Medulla oblongata (tissue), 1 donor: ENCODE results near the gene ANKH.

Experiments
- DNase-seq: peaks from one replicate; pipeline ENCODE4 v3.0.0-alpha.2; 2015; ENCODE audit errors: extremely low spot score

ANKH gene

DNA sequence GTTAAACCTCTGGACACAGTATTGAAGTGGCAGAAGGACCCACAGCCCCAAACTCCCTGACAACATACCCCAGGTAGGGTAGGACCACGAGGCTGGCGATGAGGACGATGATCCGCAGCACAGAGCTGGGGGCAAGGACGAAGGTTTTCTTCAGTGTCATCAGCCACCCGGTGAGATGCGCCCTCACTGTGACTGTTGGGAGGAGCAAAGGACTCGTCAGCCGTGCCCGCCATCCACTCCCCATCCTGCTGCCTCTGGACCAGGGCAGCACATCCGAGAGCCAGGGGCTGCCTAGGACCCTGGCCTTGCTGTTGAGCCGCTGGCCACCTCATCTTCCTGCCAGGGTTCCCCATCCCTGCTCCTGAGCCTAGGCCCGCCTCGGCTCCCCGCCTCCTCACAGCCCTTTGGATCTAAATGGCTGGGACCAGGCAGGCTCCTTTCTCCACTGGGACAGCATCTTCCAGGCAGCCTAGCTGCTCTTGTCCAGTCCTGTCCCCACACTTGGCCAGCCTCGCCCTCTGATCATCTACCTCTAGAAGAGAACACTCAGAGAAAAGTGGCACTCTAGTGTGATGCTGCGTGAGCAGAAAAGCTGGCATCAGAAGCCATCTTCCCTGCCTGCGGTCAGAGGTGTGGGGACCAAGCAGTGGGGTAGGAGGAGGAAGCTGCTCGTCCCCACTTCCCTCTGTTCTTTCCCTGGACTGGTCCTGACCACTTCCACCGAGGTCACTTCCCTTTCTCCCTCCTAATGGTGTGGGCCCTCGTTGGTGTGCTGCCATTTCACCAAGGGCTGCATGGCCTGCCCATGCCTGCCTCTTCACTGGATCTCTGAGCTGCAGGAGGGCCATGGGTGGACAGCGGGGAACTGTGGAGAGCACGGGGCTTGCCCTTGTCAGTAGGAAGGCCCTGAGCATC lies 157.8 kb downstream of the ANKH start:
- DNase-seq, result no peak

DNA sequence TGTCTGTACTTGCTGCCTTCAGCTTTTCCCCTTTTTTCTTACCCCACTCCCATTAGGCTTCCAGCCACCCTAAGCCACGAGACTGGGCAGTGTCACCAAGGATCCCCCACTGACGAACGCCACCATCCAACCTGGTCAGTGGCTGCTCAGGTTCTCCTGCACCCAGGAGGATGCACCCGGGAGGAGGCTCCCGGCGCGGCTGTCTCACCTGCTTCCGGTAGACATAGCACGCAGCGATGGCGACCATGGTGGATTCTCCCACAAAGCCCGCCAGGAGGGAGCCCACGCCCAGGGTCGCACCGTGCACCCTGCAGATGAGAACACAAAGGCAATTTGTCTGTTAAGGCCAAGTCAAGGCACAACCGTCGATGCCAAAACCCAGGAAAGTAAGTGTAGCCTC lies 158.9 kb downstream of the ANKH start:
- no peak for DNase-seq

DNA sequence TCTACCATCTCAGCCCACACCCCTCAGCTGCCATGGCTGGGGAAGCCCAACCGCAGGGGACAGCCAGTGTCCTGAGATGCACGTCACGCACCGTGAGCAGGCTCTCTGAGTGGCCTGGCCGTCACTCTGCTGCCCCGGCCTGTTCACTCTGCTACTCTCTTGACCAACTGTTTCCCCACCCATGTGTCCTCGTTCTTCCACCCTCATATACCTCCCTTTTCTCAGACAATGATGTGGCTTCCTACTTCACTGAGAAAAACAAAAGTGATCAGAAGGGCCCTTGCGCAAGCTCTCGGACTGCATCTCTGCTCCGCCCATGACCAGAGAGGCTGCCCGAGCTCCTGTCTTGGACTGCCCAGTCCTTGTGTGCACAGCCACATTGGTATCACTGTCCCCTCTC lies 159.4 kb downstream of the ANKH start:
- DNase-seq, result no peak

DNA sequence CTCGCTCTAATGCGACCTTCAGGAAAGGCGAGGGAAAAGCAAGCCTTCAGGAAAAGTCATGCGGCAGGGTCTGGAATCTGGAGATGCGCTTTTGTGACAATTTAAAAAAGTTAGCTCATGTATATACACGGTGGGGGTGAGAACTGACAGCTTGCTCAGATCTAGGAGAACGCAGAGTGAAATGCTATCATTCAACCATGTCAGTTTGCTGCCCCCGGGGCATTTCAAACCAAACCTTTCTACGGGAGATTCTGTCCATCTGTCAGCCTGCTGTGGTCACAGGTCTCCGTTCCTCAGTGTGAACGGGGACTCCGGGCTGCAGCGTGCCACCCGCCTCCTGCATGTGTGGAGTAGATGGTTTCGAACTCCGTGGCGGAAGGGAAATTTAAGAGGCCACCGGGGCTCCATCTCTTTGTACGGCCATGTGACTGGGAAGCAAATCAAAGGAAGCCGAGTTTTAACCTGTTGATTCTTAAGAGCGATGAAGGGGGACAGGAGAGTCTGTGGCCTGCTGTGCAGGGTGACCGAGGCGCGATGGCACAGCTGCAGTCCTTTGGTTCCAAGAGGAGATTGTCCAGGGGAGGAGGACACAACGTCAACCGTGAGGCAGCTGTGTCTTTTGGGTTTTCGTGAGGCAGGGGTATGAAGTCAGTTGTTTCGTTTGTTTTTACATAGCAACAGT lies 161.1 kb downstream of the ANKH start:
- DNase-seq, result no peak

DNA sequence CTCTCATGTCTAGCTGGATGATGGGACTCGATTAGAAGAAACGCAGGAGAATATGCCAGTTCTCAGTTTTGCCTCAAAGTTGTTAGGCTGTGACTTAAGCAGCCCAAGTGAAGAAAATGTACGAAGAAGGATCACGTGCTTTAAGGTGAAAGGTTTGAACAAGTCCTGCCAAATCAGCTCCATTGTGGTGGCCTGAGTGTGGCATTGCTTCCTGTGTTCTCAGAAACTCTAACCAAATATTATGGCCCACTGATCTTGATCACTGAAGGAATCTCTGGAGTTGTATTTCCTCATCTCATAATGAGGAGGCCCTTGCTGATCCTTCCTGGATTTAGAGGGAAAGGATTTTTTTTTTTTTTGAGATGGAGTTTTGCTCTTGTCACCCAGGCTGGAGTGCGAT lies 163.0 kb downstream of the ANKH start:
- DNase-seq, result no peak

DNA sequence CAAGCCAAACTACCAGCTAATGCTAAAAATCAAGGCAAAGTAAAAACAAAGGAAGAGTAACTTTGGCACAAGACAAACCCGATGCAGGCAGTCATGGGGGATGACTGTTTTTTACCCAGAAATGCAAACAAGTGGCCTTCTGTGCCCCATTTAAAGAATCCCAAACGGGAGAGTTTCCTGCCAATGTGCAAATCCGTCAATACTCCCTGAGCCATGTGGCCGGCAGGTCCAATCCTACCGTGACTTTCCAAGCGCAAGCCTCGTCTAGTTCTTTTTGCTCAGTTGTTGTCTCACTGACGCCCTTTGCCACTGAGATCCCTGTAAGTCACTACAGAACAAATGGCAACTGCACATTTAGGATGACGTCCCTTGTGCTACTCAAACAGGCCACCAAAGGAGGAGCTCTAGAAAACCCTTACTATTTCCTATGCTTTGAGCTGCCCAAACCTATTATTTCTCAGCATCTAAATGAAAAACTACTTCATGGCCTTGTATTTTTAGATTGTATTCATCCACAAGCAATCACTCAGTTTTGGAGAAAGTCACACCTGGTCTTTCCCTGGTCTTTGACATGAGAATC lies 163.7 kb downstream of the ANKH start:
- DNase-seq, result peak; percentile 60

DNA sequence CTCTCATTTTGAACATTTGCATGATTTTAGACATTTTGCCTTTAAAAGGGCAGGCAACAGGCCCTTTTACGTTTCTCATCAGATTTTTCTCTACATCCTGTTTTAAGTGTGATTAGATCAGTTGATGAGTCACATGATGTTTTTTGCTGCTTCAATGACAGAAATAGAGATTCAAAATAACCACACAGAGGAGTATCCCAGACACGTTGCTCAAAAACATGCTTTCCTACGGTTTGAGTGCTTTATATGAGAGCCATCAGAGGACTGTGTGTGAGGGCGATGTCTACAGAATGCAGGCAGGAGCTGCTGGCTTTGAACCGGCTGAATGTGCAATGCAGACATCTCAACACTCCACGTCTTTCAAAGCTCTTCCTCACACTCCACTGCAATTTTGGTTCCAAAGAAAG lies 165.0 kb downstream of the ANKH start:
- DNase-seq, result no peak

DNA sequence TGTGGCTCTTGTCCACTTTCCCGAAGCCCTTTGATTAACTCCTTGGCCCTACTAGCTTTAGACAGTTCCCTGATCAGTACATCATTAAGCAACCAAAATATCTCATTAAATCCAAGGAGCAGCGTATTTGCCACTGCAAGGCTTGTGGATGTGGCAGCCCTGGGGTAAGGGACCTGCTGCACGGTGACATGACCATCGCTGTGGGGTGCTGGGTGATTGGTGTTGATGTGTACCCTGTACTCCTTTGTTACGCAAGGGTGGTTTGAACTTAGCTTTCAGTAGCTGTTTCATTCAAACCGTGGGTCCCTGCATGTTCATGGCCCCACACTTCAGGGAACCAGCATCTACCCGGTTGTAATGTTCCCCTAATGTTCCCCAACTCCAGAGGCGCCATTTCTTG lies 166.0 kb downstream of the ANKH start:
- no peak for DNase-seq

DNA sequence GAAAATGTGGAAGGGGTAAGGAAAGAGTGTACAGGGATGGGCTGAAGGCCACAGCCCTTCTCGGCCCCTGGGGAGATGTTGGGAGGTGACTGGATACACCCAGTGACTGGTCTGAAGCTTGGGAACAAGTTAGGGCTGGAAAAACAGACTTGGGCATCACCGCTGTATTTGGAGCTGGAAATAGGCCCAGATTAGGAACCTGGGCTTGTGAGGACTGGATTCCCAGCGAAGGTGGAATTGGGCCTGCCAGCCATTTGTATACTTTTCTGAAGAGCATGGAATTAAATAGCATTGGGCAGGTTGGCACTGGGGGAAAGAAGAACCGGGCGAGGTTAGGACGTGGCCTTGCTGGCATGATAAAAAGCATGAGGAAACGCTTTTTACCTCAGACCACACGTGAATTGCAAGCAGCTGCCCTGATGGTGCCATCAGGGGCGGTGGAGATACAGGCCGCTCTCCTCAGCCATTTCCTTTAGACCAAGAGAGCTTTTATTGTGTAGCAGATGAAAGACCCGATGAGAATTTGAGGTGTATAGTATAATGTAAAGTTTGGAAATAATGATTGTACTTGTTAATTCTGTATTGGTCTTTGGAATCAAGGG lies 169.2 kb downstream of the ANKH start:
- DNase-seq, result no peak

DNA sequence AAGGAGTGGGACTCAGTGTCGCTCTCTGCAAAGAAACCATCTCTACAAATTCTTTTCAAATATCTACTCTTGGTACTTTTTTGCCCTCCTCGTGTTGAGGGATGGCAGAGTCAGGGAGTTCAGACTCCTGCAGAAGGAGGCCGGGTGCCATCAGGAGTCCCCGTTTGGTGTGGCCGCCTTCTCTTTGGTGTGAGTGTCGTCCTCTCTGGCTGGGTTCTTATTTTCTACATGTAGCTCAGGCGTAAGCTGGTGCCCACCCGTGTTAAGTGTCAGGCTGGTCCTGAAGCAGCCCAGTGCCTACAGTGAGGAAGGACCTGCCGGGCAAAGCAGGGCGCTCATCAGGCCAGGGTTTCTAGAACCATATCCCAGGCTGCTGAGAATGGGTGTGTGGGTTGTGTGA lies 170.0 kb downstream of the ANKH start:
- no peak for DNase-seq

DNA sequence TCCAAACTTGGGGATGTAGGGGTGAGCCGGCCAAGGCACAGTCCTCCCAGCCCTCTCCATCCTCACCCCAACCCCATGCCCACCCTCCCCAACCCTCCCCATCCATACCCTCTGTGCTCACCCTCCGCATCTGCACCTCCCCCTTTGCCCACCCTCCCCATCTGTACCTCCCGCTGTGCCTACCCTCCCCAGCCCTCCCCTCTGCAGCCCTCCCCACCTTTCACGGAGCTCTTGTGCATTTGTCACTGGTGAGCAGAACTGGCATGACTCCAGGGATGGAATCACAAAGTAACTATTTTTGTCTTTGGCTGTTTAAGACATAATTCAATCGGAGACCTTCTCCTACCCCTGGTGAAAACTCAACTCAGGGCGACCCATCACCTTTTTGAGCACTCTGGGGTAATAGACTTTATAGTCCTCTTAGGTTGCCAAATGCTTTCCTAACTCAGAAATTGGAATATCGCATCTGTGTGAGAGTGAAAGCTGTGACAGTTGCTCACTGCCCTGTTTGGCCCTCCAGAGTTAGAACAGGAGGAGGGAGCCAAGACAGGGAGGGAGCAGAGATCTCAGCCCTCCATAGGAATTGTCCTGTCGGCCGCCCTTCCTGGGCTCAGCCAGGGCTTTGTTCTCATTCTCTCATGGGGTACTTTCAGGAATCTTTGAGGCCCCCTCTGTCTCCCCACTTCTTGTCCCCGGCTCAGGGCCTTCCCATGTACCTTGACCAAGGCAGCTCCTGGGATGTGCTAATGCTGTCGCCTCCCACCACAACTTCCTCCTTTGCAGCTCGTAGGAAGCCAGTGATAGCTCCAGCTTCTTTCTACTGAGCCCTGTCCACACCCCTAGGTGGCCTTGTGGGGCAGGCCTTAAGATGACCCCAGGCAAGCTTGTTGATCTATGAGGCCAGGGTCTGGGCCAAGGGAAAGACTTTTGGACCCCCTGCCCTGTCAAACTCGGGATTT lies 170.8 kb downstream of the ANKH start:
- no peak for DNase-seq

DNA sequence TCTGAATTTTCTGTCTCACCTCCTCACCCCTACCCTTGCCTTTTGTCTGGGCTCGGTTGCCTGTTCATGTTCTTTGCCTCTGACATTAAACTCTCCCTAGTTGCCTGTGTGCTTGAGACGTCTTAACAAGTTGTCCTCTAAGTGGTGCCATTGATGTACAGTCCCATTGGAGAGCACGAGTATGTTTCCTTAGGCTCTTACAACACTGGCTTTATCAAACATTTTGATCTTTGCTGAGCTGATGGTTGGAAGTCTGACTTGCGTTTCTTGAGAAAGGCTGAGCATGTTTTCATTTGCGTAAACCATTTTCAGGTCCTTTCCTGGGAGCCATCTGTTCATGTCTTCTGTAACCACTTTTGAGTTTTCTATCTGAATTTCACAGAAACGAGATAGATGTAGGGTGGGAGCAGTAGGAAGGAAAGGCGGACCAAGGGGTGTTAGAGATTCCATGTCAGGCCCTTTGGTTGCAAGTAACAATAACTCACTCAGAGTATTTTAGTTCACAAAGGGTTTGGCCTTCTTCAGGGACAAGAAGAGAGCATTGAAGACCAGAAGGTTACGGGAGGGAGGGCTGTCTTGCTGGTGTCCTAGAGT lies 171.7 kb downstream of the ANKH start:
- DNase-seq, result no peak

DNA sequence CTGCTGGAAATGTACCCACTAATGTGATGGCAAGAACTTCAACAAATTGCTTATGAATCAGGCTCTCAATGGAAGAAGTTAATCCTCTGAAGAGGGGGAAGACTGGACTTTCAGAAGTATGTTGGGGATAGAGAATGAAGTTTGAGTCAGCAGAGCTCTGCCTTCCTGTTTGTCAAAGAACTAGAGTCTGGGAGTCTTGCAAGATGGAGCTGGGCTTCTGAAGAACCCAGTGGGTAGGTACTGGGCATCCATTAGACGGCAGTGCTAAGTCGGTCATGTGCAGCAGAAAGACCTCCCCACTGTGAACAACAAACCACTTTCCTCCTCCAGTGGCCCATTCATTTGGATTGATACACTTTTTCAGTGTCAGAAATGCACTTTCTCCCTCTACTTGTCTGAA lies 172.4 kb downstream of the ANKH start:
- no peak for DNase-seq

DNA sequence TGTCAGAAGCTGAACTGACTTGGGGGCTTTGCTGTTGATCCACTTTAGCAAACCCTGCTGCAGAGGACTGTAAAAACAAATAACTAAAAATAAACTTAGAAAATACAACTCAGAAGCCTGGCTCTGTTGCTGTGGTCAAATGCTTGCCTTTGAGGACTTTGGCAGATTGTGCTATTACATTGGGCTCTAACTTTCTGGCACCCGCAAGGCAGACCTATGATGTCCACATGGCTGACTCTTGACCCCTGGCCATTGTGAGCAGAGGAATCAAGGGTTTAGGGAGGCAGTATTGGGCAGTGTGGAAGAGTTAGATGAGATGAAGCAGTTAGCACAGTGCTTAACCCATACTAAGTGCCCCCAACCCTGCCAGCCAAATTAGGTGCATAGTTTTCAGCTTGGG lies 173.1 kb downstream of the ANKH start:
- no peak for DNase-seq

DNA sequence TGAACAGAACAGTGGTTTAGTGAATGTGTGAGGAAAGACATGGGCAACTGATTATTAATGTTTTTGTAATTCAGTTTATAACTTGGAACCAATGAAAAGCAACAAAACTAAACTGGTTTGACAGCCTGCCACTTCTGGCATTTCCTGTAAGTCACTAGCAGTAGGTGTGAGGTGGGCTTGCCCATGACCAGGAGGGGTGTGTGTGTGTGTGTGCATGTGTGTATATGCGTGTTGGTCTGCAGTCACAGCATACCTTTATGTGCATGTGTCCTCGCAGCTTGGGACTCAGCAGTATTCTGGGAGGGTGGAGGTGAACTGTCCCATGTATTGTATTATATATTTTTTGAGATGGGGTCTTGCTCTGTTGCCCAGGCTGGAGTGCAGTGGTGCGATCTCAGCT lies 174.7 kb downstream of the ANKH start:
- no peak for DNase-seq

DNA sequence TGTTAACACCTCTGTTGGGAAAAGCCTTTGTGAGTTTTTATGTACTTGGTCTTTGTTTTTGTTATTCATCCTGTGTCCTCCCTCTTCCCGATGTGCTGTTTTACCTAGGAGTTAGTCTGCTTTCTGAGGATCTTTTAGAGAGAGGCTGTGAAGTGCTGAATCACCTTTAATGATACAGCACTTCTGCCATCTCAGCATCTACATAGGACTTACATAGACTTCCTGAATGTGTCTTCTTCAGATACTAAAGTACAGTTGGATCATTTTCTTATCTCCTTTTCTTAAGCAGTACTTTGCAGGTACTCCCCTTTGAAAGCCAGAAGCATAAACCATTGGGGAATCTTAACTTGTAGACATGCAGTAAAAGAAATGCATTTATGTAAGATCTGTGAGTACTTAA lies 175.5 kb downstream of the ANKH start:
- DNase-seq, result no peak

DNA sequence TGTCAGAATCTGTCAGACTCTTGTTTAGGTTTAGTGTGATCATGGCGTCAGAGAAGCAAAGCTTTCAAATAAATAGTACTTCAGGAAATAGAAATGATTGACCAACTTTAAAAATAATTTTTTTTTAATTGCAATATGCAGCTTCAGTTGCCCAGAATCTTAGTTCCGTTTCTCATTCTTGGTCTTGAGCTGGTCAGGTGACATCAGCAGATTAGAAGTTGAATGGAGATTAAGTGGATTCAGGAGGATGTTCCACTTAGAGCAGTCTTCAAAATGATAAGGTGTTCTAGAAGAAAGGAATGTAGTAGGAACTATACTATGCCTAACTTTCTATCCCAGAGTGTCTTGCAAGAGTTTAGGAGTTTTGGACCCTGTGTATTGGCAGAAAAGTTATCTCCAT lies 176.4 kb downstream of the ANKH start:
- DNase-seq, result no peak

DNA sequence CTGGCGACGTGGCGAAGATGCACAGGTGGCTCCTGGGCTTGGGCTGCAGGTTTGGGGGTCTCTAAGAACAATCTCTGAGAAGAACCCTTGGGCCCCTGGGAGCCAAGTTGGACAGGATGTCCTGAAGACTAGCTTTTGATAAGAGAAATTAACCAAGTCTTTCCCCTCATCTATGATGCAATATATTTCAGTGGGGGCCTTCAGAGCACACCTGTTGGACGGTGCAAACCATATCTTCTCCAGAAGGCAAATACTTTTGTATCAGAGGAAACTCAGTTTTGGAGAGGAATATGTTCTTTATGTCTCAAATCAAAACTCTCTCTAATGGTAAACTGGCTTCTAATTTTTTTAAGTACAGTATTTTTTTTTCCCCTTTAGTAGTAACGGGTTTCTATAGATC lies 178.5 kb downstream of the ANKH start:
- DNase-seq, result no peak

DNA sequence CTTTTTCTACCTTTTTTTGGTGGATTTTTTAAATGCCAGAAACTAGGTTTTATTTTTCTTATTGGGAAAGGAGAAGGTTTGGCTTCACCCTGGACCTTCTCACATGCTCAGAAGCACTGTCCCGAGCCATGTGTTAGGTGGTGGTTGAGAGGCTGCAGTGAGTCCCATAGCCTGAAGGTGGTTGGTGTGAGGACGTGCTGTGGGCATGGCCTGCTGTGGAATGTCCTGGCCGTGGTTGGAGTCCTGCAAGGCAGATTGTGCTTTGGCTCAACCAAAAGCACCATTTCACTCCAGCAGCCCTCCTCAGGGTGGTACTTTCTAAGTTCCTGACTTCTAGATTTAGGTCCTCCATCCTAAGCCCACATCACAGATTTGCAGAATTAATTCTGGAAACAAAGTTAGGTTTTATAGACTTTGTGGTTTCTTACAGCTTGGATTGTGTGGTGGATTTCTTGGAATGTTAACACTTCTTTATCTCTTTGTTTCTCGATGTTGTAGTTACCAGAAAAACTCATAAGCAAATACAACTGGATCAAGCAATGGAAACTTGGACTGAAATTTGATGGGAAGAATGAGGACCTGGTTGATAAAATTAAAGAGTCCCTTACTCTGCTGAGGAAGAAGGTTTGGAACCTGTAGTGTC lies 184.4 kb downstream of the ANKH start:
- DNase-seq, result no peak

DNA sequence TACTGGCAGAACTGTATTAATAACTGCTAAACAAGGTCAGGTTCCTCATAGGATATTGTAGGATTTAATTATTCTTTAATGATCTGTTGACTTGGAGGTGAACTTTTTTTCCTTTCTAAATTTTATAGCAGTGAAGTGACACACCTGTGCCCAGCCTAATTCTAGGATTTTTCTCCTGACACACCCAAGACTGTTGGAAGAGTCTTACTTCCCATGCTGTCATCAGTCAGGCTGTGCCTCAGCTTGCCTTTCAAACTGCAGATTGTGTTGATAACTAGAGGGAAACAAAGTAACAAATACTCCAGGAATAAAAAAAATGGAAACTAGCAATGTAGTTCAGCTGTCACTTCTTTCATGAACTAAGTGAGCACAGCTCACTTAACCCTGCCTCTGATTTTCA lies 185.1 kb downstream of the ANKH start:
- no peak for DNase-seq

DNA sequence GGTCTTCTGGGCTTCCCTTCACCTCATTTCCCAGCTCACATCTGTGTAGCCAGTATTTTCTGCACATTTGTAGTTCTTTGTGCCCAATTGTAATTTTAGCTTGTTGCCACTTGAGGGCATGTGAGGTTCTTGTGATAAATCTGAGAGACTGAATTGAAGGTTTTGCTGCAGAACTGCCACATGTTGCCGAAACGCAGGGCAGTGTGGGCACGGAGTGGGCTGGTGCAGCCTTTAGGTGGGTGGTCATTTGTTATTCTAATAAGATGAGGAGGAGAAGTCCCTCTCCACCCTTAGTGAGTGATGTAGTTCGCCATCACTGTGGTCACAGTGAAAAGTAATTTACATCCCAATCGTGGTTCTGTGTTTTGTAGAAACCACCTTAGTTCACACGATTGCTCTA lies 185.8 kb downstream of the ANKH start:
- peak; percentile 85 for DNase-seq
